Measurements from ENCODE around the gene NARS2. TPM values are rescaled to one million over a fixed set of nuclear protein-coding genes. Genes with fewer than 3 reads are reported as not detected.
"Not testable (repeated sequence)": the region's sequence is repeated elsewhere in the genome, so short reads cannot be mapped to it uniquely, and the experiment has no call there.

NARS2 gene
- total RNA-seq, 1 donor, result 7.8 TPM

GRCh38 chr11:78499971-78500370, 74.7 kb downstream of the NARS2 start:
- H3K4me1 ChIP-seq (ENCODE audit: insufficient read depth, low read length), result no peaks in the 10 kb centered on the region
- no peak overlapping the region for H3K4me3 ChIP-seq (ENCODE audit: low read length)
- no peaks in the 10 kb centered on the region for H3K9me3 ChIP-seq (ENCODE audit: low read depth, low read length)
- H3K27me3 ChIP-seq (ENCODE audit: insufficient read depth, low read length), result no peaks in the 10 kb centered on the region

- no peaks in the 10 kb centered on the region for H3K9me3 ChIP-seq (ENCODE audit: low read depth, low read length)
- H3K4me1 ChIP-seq (ENCODE audit: insufficient read depth, low read length), result no peaks in the 10 kb centered on the region
- H3K27me3 ChIP-seq (ENCODE audit: insufficient read depth, low read length), result no peaks in the 10 kb centered on the region
- H3K4me3 ChIP-seq (ENCODE audit: low read length), result no peak overlapping the region
Measured at GRCh38 chr11:78497293-78497692, 77.4 kb downstream of the NARS2 start.

GRCh38 chr11:78493413-78493975, 81.2 kb downstream of the NARS2 start:
- Histone ChIP-seq H3K4me1 (ENCODE audit: insufficient read depth, low read length) (no peaks in the 10 kb centered on the region), H3K9me3 (ENCODE audit: low read depth, low read length) (no peaks in the 10 kb centered on the region), H3K4me3 (ENCODE audit: low read length) (no peak overlapping the region), H3K27me3 (ENCODE audit: insufficient read depth, low read length) (no peaks in the 10 kb centered on the region)

- no peaks in the 10 kb centered on the region for H3K9me3 ChIP-seq (ENCODE audit: low read depth, low read length)
- no peaks in the 10 kb centered on the region for H3K4me1 ChIP-seq (ENCODE audit: insufficient read depth, low read length)
- H3K4me3 ChIP-seq (ENCODE audit: low read length), result no peak overlapping the region
- no peaks in the 10 kb centered on the region for H3K27me3 ChIP-seq (ENCODE audit: insufficient read depth, low read length)
Measured at GRCh38 chr11:78492973-78493372, 81.7 kb downstream of the NARS2 start.

DNA sequence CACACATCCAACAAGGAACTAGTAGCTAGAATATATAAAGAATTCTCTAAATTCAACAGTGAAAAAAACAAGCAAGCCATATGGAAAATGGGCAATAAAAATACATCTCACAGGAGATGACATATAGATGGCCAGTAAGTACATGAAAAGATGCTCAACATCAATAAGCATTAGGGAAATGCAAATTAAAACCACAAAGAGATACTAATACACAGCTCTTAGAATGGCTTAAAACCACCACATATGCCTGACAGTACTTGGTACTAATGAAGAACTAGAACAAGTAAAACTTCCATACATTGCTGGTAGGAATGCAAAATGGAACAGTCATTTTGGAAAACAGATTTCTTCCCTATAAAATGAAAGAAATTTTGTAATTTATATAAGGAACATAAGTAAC, 85.5 kb downstream of the NARS2 start:
- no peaks in the 10 kb centered on the region for H3K27me3 ChIP-seq (ENCODE audit: insufficient read depth, low read length)
- no peak overlapping the region for H3K4me3 ChIP-seq (ENCODE audit: low read length)
- H3K9me3 ChIP-seq (ENCODE audit: low read depth, low read length), result no peaks in the 10 kb centered on the region
- H3K4me1 ChIP-seq (ENCODE audit: insufficient read depth, low read length), result no peaks in the 10 kb centered on the region

- H3K4me1 ChIP-seq (ENCODE audit: insufficient read depth, low read length), result no peaks in the 10 kb centered on the region
- H3K9me3 ChIP-seq (ENCODE audit: low read depth, low read length), result no peaks in the 10 kb centered on the region
- no peak overlapping the region for H3K4me3 ChIP-seq (ENCODE audit: low read length)
- H3K27me3 ChIP-seq (ENCODE audit: insufficient read depth, low read length), result no peaks in the 10 kb centered on the region
Measured at GRCh38 chr11:78478536-78478935, 96.1 kb downstream of the NARS2 start.

DNA sequence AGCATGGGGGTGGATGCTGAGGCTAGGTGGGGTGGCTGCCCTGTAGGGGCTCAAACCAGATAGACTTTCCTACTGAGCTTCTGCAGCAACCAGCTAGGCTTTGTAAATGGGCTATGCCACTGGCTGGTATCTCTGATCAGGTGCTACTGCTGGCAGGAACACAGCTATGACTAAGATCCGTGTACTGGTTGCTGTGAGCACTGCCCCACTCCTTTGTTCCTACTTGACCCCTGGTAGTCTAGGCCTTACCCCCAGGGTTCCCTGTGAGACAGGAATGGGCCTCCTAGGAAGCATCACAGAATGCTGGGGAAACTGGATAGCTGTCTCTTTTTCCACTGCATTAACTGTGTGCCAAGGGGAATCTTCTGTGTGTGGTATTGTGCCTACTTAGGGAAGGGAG, 98.6 kb downstream of the NARS2 start:
- Histone ChIP-seq H3K9me3 (ENCODE audit: low read depth, low read length) (no peaks in the 10 kb centered on the region), H3K4me1 (ENCODE audit: insufficient read depth, low read length) (no peaks in the 10 kb centered on the region), H3K4me3 (ENCODE audit: low read length) (no peak overlapping the region), H3K27me3 (ENCODE audit: insufficient read depth, low read length) (no peaks in the 10 kb centered on the region)

GRCh38 chr11:78474451-78474850, 100.2 kb downstream of the NARS2 start:
- no peaks in the 10 kb centered on the region for H3K4me1 ChIP-seq (ENCODE audit: insufficient read depth, low read length)
- H3K9me3 ChIP-seq (ENCODE audit: low read depth, low read length), result no peaks in the 10 kb centered on the region
- H3K4me3 ChIP-seq (ENCODE audit: low read length), result no peak overlapping the region
- H3K27me3 ChIP-seq (ENCODE audit: insufficient read depth, low read length), result no peaks in the 10 kb centered on the region

GRCh38 chr11:78472905-78473304, 101.8 kb downstream of the NARS2 start:
- Histone ChIP-seq H3K4me1 (ENCODE audit: insufficient read depth, low read length) (no peaks in the 10 kb centered on the region), H3K4me3 (ENCODE audit: low read length) (no peak overlapping the region)

GRCh38 chr11:78472382-78472781, 102.3 kb downstream of the NARS2 start:
- Histone ChIP-seq H3K9me3 (ENCODE audit: low read depth, low read length) (no peaks in the 10 kb centered on the region), H3K4me3 (ENCODE audit: low read length) (no peak overlapping the region), H3K27me3 (ENCODE audit: insufficient read depth, low read length) (no peaks in the 10 kb centered on the region), H3K4me1 (ENCODE audit: insufficient read depth, low read length) (no peaks in the 10 kb centered on the region)

More at GRCh38 chr11:78472905-78473304, 101.8 kb downstream of the NARS2 start:
- H3K27me3 ChIP-seq (ENCODE audit: insufficient read depth, low read length), result no peaks in the 10 kb centered on the region
- no peaks in the 10 kb centered on the region for H3K9me3 ChIP-seq (ENCODE audit: low read depth, low read length)

GRCh38 chr11:78470861-78471442, 103.7 kb downstream of the NARS2 start:
- Histone ChIP-seq H3K4me1 (ENCODE audit: insufficient read depth, low read length) (no peaks in the 10 kb centered on the region), H3K27me3 (ENCODE audit: insufficient read depth, low read length) (no peaks in the 10 kb centered on the region), H3K9me3 (ENCODE audit: low read depth, low read length) (no peaks in the 10 kb centered on the region), H3K4me3 (ENCODE audit: low read length) (no peak overlapping the region)

- Histone ChIP-seq H3K4me3 (ENCODE audit: low read length) (no peak overlapping the region), H3K9me3 (ENCODE audit: low read depth, low read length) (no peaks in the 10 kb centered on the region), H3K27me3 (ENCODE audit: insufficient read depth, low read length) (no peaks in the 10 kb centered on the region), H3K4me1 (ENCODE audit: insufficient read depth, low read length) (peaks cover 5% of the 10 kb centered on the region)
Measured at GRCh38 chr11:78469896-78470295, 104.8 kb downstream of the NARS2 start.

GRCh38 chr11:78467931-78468330, 106.7 kb downstream of the NARS2 start:
- Histone ChIP-seq H3K27me3 (ENCODE audit: insufficient read depth, low read length) (no peaks in the 10 kb centered on the region), H3K4me1 (ENCODE audit: insufficient read depth, low read length) (peaks cover 6% of the 10 kb centered on the region), H3K9me3 (ENCODE audit: low read depth, low read length) (no peaks in the 10 kb centered on the region), H3K4me3 (ENCODE audit: low read length) (no peak overlapping the region)

GRCh38 chr11:78467370-78467769, 107.3 kb downstream of the NARS2 start:
- H3K4me3 ChIP-seq (ENCODE audit: low read length), result no peak overlapping the region
- no peaks in the 10 kb centered on the region for H3K9me3 ChIP-seq (ENCODE audit: low read depth, low read length)
- no peaks in the 10 kb centered on the region for H3K27me3 ChIP-seq (ENCODE audit: insufficient read depth, low read length)
- peaks cover 6% of the 10 kb centered on the region for H3K4me1 ChIP-seq (ENCODE audit: insufficient read depth, low read length)

- Histone ChIP-seq H3K4me1 (ENCODE audit: insufficient read depth, low read length) (peaks cover 6% of the 10 kb centered on the region), H3K4me3 (ENCODE audit: low read length) (no peak overlapping the region), H3K9me3 (ENCODE audit: low read depth, low read length) (no peaks in the 10 kb centered on the region), H3K27me3 (ENCODE audit: insufficient read depth, low read length) (no peaks in the 10 kb centered on the region)
Measured at GRCh38 chr11:78465169-78465942, 109.3 kb downstream of the NARS2 start.

- not testable (repeated sequence) for H3K9me3 ChIP-seq (ENCODE audit: low read depth, low read length); H3K4me1 ChIP-seq (ENCODE audit: insufficient read depth, low read length); H3K4me3 ChIP-seq (ENCODE audit: low read length); H3K27me3 ChIP-seq (ENCODE audit: insufficient read depth, low read length)
Measured at GRCh38 chr11:78464787-78465168, 109.9 kb downstream of the NARS2 start.
